BE2C (cell line): ENCODE results near the gene STX1B. TPM values are rescaled to one million over a fixed set of nuclear protein-coding genes. Genes with fewer than 3 reads are reported as not detected.

Source experiments
- DNase-seq: peaks from one replicate; pipeline ENCODE4 v3.0.0-alpha.2; 2020
- H3K27me3 ChIP-seq: fragments of 250-450 bp; sonication (Bioruptor Pico); 2 replicates; pipeline ENCODE4 v1.5.1; 2020; ENCODE audit warnings: mild to moderate bottlenecking
- H3K36me3 ChIP-seq: fragments of 250-450 bp; sonication (Bioruptor Pico); 2 replicates; pipeline ENCODE4 v1.5.1; 2020; ENCODE audit warnings: mild to moderate bottlenecking
- H3K4me1 ChIP-seq: fragments of 250-450 bp; sonication (Bioruptor Pico); 2 replicates; pipeline ENCODE4 v1.5.1; 2020
- H3K4me3 ChIP-seq: 2 replicates; pipeline ENCODE4 v1.5.1; 2011; ENCODE audit warnings: low read depth, low read length
- H3K9me3 ChIP-seq: fragments of 250-450 bp; sonication (Bioruptor Pico); 2 replicates; pipeline ENCODE4 v1.5.1; 2020
- CTCF ChIP-seq: IDR thresholded peaks from 2 replicates; pipeline ENCODE4 v1.5.1; 2012; ENCODE audit warnings: mild to moderate bottlenecking, low read depth, low read length
- polyA plus RNA-seq: library from polyadenylated mRNA; unstranded; fragments of >200 nt; gene quantifications from one replicate; pipeline ENCODE4 v1.2.1, GENCODE V29; 2012; ENCODE audit warnings: low read depth, missing spikeins; ENCODE audit not compliant: insufficient read length, insufficient read depth

The STX1B gene
- polyA plus RNA-seq: 1.2 TPM

- Histone ChIP-seq H3K4me3 (peak within 1 kb of the TSS; percentile 39), H3K4me1 (no peaks in the 10 kb centered on the region), H3K27me3 (peaks cover 12% of the 10 kb centered on the region), H3K9me3 (no peaks in the 10 kb centered on the region), H3K36me3 (no peaks in the 10 kb centered on the region)
- DNase-seq: peak; percentile 67
- TF ChIP-seq CTCF: no peak
Observed at GRCh38 chr16:31010585-31011325, at the start of gene STX1B. Gene STX1B (minus strand): TSS chr16:31010638. CDS start chr16:31010396, 242 bp downstream.

- no peak for DNase-seq
- Histone ChIP-seq H3K4me1 (no peaks in the 10 kb centered on the region), H3K9me3 (no peaks in the 10 kb centered on the region), H3K36me3 (peaks cover 5% of the 10 kb centered on the region), H3K4me3 (no peak overlapping the region), H3K27me3 (no peaks in the 10 kb centered on the region)
- TF ChIP-seq CTCF: no peak
Observed at GRCh38 chr16:31055613-31056012, 45.2 kb upstream of the STX1B start.

- no peaks in the 10 kb centered on the region for H3K27me3 ChIP-seq
- H3K9me3 ChIP-seq: no peaks in the 10 kb centered on the region
- TF ChIP-seq CTCF: no peak
- no peaks in the 10 kb centered on the region for H3K36me3 ChIP-seq
- H3K4me1 ChIP-seq: no peaks in the 10 kb centered on the region
- DNase-seq: no peak
- no peak overlapping the region for H3K4me3 ChIP-seq
Observed at GRCh38 chr16:31052114-31052513, 41.7 kb upstream of the STX1B start.

- Histone ChIP-seq H3K36me3 (no peaks in the 10 kb centered on the region), H3K4me1 (no peaks in the 10 kb centered on the region), H3K27me3 (no peaks in the 10 kb centered on the region), H3K4me3 (no peak overlapping the region), H3K9me3 (no peaks in the 10 kb centered on the region)
- no peak for DNase-seq
- no peak for TF ChIP-seq CTCF
Observed at GRCh38 chr16:31050280-31051030, 40.0 kb upstream of the STX1B start.

GRCh38 chr16:31043898-31044481, 33.6 kb upstream of the STX1B start:
- no peak for TF ChIP-seq CTCF
- H3K36me3 ChIP-seq: no peaks in the 10 kb centered on the region
- no peaks in the 10 kb centered on the region for H3K9me3 ChIP-seq
- no peak for DNase-seq
- no peaks in the 10 kb centered on the region for H3K4me1 ChIP-seq
- H3K4me3 ChIP-seq: no peak overlapping the region
- H3K27me3 ChIP-seq: no peaks in the 10 kb centered on the region
